ENCODE results near the gene ADAM15. TPM values are rescaled to one million over a fixed set of nuclear protein-coding genes. Genes with fewer than 3 reads are reported as not detected.

ADAM15 gene
- total RNA-seq, 1 experiment from 2014 or later = 38.4 TPM

DNA sequence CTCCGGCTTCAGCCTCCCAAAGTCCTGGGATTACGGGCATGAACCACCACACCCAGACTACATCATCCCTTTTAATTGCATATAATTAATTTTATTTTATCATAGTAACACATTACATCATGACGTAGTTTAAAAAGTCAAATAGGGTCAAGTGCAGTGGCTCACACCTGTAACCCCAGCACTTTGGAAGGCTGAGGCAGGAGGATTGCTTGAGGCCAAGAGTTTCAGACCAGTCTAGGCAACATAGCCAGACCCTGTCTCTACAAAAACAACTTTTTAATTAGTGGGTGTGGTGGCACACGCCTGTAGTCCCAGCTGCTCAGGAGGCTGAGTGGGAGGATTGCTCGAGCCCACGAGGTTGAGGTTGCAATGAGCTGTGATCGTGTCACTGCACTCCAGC, 48.2 kb downstream of the ADAM15 start (continued):
- TF ChIP-seq, protein P1, sequence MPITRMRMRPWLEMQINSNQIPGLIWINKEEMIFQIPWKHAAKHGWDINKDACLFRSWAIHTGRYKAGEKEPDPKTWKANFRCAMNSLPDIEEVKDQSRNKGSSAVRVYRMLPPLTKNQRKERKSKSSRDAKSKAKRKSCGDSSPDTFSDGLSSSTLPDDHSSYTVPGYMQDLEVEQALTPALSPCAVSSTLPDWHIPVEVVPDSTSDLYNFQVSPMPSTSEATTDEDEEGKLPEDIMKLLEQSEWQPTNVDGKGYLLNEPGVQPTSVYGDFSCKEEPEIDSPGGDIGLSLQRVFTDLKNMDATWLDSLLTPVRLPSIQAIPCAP (CRISPR knock-in tag; IDR thresholded peaks at IDR 0.05) = no peak
- TF ChIP-seq IRF2 (CRISPR knock-in tag; IDR thresholded peaks at IDR 0.05; ENCODE audit: borderline replicate concordance, low read depth) = no peak
- TF ChIP-seq, protein P2, sequence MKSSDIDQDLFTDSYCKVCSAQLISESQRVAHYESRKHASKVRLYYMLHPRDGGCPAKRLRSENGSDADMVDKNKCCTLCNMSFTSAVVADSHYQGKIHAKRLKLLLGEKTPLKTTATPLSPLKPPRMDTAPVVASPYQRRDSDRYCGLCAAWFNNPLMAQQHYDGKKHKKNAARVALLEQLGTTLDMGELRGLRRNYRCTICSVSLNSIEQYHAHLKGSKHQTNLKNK (CRISPR knock-in tag; IDR thresholded peaks at IDR 0.05) = no peak
- TF ChIP-seq OVOL2 (CRISPR knock-in tag; IDR thresholded peaks at IDR 0.05; ENCODE audit: borderline replicate concordance) = no peak
- TF ChIP-seq, protein P3, sequence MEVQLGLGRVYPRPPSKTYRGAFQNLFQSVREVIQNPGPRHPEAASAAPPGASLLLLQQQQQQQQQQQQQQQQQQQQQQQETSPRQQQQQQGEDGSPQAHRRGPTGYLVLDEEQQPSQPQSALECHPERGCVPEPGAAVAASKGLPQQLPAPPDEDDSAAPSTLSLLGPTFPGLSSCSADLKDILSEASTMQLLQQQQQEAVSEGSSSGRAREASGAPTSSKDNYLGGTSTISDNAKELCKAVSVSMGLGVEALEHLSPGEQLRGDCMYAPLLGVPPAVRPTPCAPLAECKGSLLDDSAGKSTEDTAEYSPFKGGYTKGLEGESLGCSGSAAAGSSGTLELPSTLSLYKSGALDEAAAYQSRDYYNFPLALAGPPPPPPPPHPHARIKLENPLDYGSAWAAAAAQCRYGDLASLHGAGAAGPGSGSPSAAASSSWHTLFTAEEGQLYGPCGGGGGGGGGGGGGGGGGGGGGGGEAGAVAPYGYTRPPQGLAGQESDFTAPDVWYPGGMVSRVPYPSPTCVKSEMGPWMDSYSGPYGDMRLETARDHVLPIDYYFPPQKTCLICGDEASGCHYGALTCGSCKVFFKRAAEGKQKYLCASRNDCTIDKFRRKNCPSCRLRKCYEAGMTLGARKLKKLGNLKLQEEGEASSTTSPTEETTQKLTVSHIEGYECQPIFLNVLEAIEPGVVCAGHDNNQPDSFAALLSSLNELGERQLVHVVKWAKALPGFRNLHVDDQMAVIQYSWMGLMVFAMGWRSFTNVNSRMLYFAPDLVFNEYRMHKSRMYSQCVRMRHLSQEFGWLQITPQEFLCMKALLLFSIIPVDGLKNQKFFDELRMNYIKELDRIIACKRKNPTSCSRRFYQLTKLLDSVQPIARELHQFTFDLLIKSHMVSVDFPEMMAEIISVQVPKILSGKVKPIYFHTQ (CRISPR knock-in tag; IDR thresholded peaks at IDR 0.05) = no peak
- TF ChIP-seq ZBTB21 (CRISPR knock-in tag; IDR thresholded peaks at IDR 0.05; ENCODE audit: borderline replicate concordance) = no peak
- TF ChIP-seq, protein P4, sequence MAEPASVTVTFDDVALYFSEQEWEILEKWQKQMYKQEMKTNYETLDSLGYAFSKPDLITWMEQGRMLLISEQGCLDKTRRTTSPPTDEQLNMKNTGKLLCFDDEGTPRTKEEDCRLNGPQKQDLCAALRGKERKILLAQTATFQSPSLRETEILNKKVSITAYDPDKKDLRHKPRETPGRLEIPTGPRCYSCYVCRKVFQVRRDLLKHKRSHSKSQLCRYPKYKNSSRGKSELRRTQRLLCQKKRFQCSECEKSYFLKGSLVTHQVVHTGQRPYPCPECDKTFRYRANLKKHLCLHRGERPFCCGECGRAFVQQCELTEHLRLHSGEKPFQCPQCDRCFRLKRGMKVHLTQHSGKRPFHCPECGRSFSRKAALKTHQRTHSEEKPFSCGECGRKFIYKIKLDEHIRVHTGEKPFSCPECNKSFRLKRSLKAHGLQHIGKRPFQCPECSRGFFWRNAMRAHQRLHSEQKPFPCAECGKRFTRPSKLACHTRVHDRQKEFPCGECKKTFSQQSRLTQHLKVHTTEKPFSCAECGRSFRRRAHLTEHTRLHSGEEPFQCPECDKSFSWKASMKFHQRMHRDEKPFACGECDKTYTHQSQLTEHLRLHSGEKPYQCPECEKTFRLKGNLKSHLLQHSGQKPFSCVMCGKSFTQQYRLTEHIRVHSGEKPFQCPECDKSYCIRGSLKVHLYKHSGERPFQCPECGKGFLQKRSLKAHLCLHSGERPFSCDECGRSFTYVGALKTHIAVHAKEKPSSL (CRISPR knock-in tag; conservative IDR thresholded peaks at IDR 0.05) = no peak

DNA sequence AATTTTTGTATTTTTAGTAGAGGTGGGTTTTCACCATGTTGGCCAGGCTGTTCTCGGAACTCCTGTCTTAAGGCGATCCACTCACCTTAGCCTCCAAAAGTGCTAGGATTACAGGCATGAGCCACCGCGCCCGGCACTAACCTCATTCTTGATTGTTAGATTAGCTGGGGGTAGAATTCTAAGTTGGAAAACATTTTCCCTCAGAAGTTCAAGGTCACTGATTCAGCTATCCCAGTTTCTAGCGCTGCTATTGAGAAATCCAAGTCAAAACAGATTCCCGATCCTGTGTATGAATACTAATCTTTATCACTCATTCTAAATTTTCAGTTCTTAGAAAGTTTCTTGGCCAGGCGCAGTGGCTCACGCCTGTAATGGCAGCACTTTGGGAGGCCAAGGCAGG, 52.2 kb downstream of the ADAM15 start:
- Mint-ChIP-seq H3K27me3 (ENCODE audit: low read depth) (peaks cover 14% of the 10 kb centered on the region), H3K4me1 (no peaks in the 10 kb centered on the region), H3K9me3 (no peaks in the 10 kb centered on the region), H3K4me3 (no peak overlapping the region), H3K27ac (no peak overlapping the region), H3K36me3 (no peaks in the 10 kb centered on the region)
- ATAC-seq (no peak), DNase-seq (ENCODE audit: low spot score) (no peak)
- ChIA-PET POLR2A (no interaction called here), CTCF (interaction anchor here (1.0 to 2.4 kb wide), 5 partner anchors 12 to 70 kb away, joined by 3 to 10 read pairs (median 6); partner anchors contain the start of gene KRTCAP2)
- TF ChIP-seq CBFB (CRISPR knock-in tag; IDR thresholded peaks at IDR 0.05; ENCODE audit: low read depth) (no peak), SMAD3 (CRISPR knock-in tag; IDR thresholded peaks at IDR 0.05; ENCODE audit: borderline replicate concordance) (no peak), ZNF671 (CRISPR knock-in tag; IDR thresholded peaks at IDR 0.05) (no peak), MYBL2 (CRISPR knock-in tag; IDR thresholded peaks at IDR 0.05) (no peak), FOXP1 (CRISPR knock-in tag; IDR thresholded peaks at IDR 0.05; ENCODE audit: borderline replicate concordance) (no peak), JAZF1 (CRISPR knock-in tag; IDR thresholded peaks at IDR 0.05) (no peak), TCF7 (CRISPR knock-in tag; IDR thresholded peaks at IDR 0.05; ENCODE audit: low read depth) (no peak), SOX15 (CRISPR knock-in tag; IDR thresholded peaks at IDR 0.05) (no peak)
- TF ChIP-seq, protein P5, sequence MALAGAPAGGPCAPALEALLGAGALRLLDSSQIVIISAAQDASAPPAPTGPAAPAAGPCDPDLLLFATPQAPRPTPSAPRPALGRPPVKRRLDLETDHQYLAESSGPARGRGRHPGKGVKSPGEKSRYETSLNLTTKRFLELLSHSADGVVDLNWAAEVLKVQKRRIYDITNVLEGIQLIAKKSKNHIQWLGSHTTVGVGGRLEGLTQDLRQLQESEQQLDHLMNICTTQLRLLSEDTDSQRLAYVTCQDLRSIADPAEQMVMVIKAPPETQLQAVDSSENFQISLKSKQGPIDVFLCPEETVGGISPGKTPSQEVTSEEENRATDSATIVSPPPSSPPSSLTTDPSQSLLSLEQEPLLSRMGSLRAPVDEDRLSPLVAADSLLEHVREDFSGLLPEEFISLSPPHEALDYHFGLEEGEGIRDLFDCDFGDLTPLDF (CRISPR knock-in tag; IDR thresholded peaks at IDR 0.05) = no peak
- TF ChIP-seq, protein P6, sequence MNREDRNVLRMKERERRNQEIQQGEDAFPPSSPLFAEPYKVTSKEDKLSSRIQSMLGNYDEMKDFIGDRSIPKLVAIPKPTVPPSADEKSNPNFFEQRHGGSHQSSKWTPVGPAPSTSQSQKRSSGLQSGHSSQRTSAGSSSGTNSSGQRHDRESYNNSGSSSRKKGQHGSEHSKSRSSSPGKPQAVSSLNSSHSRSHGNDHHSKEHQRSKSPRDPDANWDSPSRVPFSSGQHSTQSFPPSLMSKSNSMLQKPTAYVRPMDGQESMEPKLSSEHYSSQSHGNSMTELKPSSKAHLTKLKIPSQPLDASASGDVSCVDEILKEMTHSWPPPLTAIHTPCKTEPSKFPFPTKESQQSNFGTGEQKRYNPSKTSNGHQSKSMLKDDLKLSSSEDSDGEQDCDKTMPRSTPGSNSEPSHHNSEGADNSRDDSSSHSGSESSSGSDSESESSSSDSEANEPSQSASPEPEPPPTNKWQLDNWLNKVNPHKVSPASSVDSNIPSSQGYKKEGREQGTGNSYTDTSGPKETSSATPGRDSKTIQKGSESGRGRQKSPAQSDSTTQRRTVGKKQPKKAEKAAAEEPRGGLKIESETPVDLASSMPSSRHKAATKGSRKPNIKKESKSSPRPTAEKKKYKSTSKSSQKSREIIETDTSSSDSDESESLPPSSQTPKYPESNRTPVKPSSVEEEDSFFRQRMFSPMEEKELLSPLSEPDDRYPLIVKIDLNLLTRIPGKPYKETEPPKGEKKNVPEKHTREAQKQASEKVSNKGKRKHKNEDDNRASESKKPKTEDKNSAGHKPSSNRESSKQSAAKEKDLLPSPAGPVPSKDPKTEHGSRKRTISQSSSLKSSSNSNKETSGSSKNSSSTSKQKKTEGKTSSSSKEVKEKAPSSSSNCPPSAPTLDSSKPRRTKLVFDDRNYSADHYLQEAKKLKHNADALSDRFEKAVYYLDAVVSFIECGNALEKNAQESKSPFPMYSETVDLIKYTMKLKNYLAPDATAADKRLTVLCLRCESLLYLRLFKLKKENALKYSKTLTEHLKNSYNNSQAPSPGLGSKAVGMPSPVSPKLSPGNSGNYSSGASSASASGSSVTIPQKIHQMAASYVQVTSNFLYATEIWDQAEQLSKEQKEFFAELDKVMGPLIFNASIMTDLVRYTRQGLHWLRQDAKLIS (CRISPR knock-in tag; IDR thresholded peaks at IDR 0.05; ENCODE audit: borderline replicate concordance) = no peak
- TF ChIP-seq, protein P7, sequence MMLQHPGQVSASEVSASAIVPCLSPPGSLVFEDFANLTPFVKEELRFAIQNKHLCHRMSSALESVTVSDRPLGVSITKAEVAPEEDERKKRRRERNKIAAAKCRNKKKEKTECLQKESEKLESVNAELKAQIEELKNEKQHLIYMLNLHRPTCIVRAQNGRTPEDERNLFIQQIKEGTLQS (CRISPR knock-in tag; conservative IDR thresholded peaks at IDR 0.05) = no peak
- TF ChIP-seq, protein P8, sequence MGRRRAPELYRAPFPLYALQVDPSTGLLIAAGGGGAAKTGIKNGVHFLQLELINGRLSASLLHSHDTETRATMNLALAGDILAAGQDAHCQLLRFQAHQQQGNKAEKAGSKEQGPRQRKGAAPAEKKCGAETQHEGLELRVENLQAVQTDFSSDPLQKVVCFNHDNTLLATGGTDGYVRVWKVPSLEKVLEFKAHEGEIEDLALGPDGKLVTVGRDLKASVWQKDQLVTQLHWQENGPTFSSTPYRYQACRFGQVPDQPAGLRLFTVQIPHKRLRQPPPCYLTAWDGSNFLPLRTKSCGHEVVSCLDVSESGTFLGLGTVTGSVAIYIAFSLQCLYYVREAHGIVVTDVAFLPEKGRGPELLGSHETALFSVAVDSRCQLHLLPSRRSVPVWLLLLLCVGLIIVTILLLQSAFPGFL (CRISPR knock-in tag; IDR thresholded peaks at IDR 0.05; ENCODE audit: borderline replicate concordance) = no peak
- TF ChIP-seq, protein P9, sequence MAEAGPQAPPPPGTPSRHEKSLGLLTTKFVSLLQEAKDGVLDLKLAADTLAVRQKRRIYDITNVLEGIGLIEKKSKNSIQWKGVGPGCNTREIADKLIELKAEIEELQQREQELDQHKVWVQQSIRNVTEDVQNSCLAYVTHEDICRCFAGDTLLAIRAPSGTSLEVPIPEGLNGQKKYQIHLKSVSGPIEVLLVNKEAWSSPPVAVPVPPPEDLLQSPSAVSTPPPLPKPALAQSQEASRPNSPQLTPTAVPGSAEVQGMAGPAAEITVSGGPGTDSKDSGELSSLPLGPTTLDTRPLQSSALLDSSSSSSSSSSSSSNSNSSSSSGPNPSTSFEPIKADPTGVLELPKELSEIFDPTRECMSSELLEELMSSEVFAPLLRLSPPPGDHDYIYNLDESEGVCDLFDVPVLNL (CRISPR knock-in tag; IDR thresholded peaks at IDR 0.05; ENCODE audit: borderline replicate concordance, low read depth) = no peak

Data from WTC11 (cell line).